Measurements from ENCODE around the gene SCRN2.

SCRN2 gene

GRCh38 chr17:47869114-47869513 is 28.0 kb upstream of the SCRN2 start:
- DNase-seq (ENCODE audit: low read depth), result no peak
- no peak overlapping the region for H3K4me3 ChIP-seq (ENCODE audit: low read length)
- TF ChIP-seq, protein P1, sequence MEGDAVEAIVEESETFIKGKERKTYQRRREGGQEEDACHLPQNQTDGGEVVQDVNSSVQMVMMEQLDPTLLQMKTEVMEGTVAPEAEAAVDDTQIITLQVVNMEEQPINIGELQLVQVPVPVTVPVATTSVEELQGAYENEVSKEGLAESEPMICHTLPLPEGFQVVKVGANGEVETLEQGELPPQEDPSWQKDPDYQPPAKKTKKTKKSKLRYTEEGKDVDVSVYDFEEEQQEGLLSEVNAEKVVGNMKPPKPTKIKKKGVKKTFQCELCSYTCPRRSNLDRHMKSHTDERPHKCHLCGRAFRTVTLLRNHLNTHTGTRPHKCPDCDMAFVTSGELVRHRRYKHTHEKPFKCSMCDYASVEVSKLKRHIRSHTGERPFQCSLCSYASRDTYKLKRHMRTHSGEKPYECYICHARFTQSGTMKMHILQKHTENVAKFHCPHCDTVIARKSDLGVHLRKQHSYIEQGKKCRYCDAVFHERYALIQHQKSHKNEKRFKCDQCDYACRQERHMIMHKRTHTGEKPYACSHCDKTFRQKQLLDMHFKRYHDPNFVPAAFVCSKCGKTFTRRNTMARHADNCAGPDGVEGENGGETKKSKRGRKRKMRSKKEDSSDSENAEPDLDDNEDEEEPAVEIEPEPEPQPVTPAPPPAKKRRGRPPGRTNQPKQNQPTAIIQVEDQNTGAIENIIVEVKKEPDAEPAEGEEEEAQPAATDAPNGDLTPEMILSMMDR (conservative IDR thresholded peaks at IDR 0.05; ENCODE audit: low read length), result no peak

GRCh38 chr17:47867813-47868533 is 26.9 kb upstream of the SCRN2 start:
- no peak overlapping the region for H3K4me3 ChIP-seq (ENCODE audit: low read length)
- TF ChIP-seq, protein P1 (conservative IDR thresholded peaks at IDR 0.05; ENCODE audit: low read length), result no peak
- no peak for DNase-seq (ENCODE audit: low read depth)

DNA sequence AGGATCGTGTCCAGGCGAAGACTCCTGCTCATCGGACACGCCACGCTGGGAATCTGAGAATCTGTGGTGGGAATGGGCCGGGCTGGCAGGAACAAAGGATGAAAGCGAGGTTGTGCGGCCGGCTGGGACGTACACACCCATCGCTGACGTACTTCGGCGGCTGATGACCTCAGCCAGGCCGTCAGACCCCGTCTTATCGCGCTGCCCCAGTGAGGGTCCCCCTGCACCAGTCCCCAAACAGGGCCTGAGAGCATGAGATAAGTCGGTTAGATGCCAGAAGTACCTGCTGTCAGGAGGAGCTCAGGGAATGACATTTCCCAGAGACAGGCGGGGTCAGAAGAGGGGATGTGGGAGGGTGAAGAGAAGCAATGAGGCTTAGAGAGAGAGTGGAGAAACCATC is 25.9 kb upstream of the SCRN2 start:
- no peak for DNase-seq (ENCODE audit: low read depth)
- H3K4me3 ChIP-seq (ENCODE audit: low read length), result no peak overlapping the region
- TF ChIP-seq, protein P1 (conservative IDR thresholded peaks at IDR 0.05; ENCODE audit: low read length), result no peak

- DNase-seq (ENCODE audit: low read depth), result no peak
- TF ChIP-seq, protein P1 (conservative IDR thresholded peaks at IDR 0.05; ENCODE audit: low read length), result no peak
- H3K4me3 ChIP-seq (ENCODE audit: low read length), result no peak overlapping the region
Measured at GRCh38 chr17:47864791-47865216, 23.7 kb upstream of the SCRN2 start.

DNA sequence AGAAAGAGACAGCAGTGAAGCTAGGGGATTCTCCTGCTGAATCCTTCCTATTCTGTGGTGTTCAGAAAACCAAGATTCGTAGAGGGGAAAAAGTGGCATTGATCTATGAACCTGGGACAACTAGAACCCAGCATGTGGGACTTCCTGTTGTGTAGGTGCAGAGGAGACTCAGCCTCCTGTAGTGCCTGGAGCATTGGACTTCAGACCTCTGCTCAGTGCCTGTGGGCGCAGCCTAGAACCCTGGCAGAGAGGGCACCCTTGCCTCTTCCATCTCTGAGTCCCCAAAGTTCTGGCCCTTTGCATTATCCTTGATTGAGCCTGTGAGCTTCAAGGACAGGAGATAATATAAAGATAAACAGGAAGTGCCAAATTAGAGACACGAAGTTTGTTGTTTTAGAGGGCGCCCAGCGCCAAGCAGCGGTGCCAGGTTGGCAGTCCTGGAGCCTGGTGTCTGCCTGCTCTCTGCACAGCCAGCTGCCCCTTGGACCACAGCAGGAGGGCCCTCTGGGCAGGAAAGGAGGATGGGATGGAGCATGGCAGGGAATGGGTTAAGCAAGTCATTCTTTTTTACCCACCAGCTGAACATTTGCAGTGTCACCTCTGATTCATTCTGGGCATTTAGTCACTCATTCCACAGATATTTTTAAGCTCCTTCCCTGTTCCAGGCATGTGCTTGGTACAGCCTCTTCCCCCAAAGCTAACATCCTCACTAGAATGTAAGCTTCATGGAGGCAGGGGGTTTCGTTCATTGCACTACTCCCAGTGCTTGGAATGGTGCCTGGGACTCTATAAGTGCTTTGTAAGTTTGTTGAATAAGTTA is 21.8 kb upstream of the SCRN2 start:
- DNase-seq (ENCODE audit: low read depth), result peak; percentile 88
- no peak overlapping the region for H3K4me3 ChIP-seq (ENCODE audit: low read length)
- TF ChIP-seq, protein P1 (conservative IDR thresholded peaks at IDR 0.05; ENCODE audit: low read length), result no peak

DNA sequence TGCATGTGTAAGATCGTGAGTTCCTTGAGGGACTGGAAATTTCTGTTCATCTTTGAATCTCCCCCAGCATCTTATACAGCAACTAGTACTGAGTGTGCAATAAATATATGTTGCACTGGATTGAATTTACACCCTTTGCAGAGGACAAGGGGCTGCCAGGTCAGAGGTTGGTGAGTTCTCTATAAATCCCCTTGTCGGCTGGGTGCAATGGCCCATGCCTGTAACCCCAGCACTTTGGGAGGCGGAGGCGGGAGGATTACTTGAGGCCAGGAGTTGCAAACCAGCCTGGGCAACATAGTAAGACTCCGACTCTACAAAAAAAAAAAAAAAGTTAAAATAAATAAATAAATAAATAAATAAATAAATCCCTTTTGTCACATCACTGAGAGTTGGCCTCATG is 19.3 kb upstream of the SCRN2 start:
- H3K4me3 ChIP-seq (ENCODE audit: low read length), result no peak overlapping the region
- DNase-seq (ENCODE audit: low read depth), result no peak
- TF ChIP-seq, protein P1 (conservative IDR thresholded peaks at IDR 0.05; ENCODE audit: low read length), result no peak

Data from AG10803 (cell line).